ENCODE results near the gene KRTAP3-1. TPM values are rescaled to one million over a fixed set of nuclear protein-coding genes. Genes with fewer than 3 reads are reported as not detected.

Gene KRTAP3-1
- total and polyA plus RNA-seq, 8 donors, result 0.19 TPM; not detected in 7

DNA sequence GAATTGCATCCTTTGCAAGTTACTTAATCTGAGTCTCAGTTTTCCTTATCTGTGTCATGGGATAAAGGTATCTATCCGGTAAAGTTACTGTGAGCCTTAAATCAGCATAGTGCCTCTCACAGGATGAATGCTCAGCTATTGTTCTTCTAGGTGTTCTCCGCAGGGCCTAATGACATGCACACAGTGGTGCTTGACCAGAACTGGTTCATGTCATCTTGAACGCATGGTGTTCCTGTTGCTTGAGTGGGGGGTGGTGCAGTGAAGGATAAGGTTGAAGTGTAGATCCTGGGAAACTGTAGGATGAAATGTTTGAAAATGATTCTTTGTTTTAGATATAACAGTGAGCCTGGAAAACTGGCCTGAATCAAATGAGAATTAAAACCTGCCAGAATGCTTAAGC lies 28.8 kb downstream of the KRTAP3-1 start:
- Histone ChIP-seq H3K9me3 (no peaks in the 10 kb centered on the region), H3K4me3 (no peak overlapping the region), H3K27me3 (peaks cover 0 to 4% (median 0%) of the 10 kb centered on the region in 4 donors), H3K4me1 (peaks cover 0 to 9% (median 0%) of the 10 kb centered on the region in 3 donors), H3K36me3 (no peaks in the 10 kb centered on the region), H3K27ac (no peak overlapping the region)
- FAIRE-seq (no peak), ATAC-seq (no peak), DNase-seq (no peak)
- 82 to 87% methylated on average over 3 of the region's 3 CpGs for WGBS, 2 donors
- intact Hi-C loops (cut with DNase I), result no loop called here
- TF ChIP-seq CTCF (IDR thresholded peaks at IDR 0.05), result no peak

GRCh38 chr17:40978575-40979151 lies 30.3 kb downstream of the KRTAP3-1 start:
- Histone ChIP-seq H3K36me3 (no peaks in the 10 kb centered on the region), H3K27ac (peak overlapping the region; percentile 6 to 60 (median 36)), H3K27me3 (peaks cover 0 to 4% (median 0%) of the 10 kb centered on the region in 4 donors), H3K9me3 (no peaks in the 10 kb centered on the region), H3K4me1 (peaks cover 0 to 9% (median 0%) of the 10 kb centered on the region in 3 donors), H3K4me3 (no peak overlapping the region)
- FAIRE-seq (no peak), ATAC-seq (peak; percentile 46 to 85 (median 70)), DNase-seq (peak in 4 of 6 donors; percentile 61 to 80 (median 64))
- intact Hi-C loops (cut with DNase I), result no loop called here
- WGBS, 2 donors, result 32 to 34% methylated on average over 13 of the region's 13 CpGs
- TF ChIP-seq CTCF (IDR thresholded peaks at IDR 0.05), result no peak

- H3K9me3 ChIP-seq, result no peaks in the 10 kb centered on the region
- TF ChIP-seq CTCF (IDR thresholded peaks at IDR 0.05), result no peak
- ATAC-seq (no peak), FAIRE-seq (no peak), DNase-seq (no peak)
- no peak overlapping the region for H3K27ac ChIP-seq
- H3K4me1 ChIP-seq, result peaks cover 0 to 9% (median 0%) of the 10 kb centered on the region in 3 donors
- no peaks in the 10 kb centered on the region for H3K36me3 ChIP-seq
- intact Hi-C loops (cut with DNase I), result no loop called here
- H3K27me3 ChIP-seq, result peaks cover 0 to 4% (median 0%) of the 10 kb centered on the region in 4 donors
- no peak overlapping the region for H3K4me3 ChIP-seq
Measured at GRCh38 chr17:40975516-40975915, 33.4 kb downstream of the KRTAP3-1 start.

DNA sequence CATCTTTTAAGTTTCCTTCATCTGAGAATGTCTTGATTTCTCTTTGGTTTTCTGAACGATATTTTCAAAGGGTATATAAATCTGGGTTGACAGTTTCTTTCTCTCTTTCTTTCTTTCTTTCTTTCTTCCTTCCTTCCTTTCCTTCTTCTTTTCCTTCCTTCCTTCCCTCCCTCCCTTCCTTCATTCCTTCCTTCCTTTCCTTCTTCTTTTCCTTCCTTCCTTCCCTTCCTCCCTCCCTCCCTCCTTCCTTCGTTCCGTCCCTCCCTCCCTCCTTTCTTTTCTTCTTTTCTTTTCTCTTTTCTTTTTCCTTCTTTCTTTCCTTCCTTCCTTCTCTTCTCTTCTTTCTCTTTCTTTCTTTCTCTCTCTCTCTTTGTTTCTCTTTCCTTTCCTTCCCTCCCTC lies 34.6 kb downstream of the KRTAP3-1 start:
- Histone ChIP-seq H3K4me1 (peaks cover 0 to 9% (median 0%) of the 10 kb centered on the region in 3 donors), H3K27me3 (peaks cover 0 to 4% (median 0%) of the 10 kb centered on the region in 4 donors), H3K36me3 (no peaks in the 10 kb centered on the region), H3K27ac (no peak overlapping the region), H3K4me3 (no peak overlapping the region), H3K9me3 (no peaks in the 10 kb centered on the region)
- intact Hi-C loops (cut with DNase I), result no loop called here
- ATAC-seq, result no peak
- FAIRE-seq, result no peak
- WGBS, 2 donors, result 73 to 87% methylated on average over 3 of the region's 3 CpGs
- DNase-seq, result no peak
- TF ChIP-seq CTCF (IDR thresholded peaks at IDR 0.05), result no peak

GRCh38 chr17:40967582-40967981 lies 41.3 kb downstream of the KRTAP3-1 start:
- no peak overlapping the region for H3K4me3 ChIP-seq
- intact Hi-C loops (cut with DNase I), result no loop called here
- no peaks in the 10 kb centered on the region for H3K36me3 ChIP-seq
- H3K27ac ChIP-seq, result no peak overlapping the region
- no peak for DNase-seq
- FAIRE-seq, result no peak
- ATAC-seq, result no peak
- no peaks in the 10 kb centered on the region for H3K27me3 ChIP-seq
- 49 to 71% methylated on average over 1 of the region's 1 CpG for WGBS, 2 donors
- TF ChIP-seq CTCF (IDR thresholded peaks at IDR 0.05), result no peak
- no peaks in the 10 kb centered on the region for H3K4me1 ChIP-seq
- H3K9me3 ChIP-seq, result no peaks in the 10 kb centered on the region

Measured in pancreas (tissue), 10 donors.